CD4-positive, alpha-beta T cell treated with Interleukin-6 at 100 ng/mL for 8 hours (primary cell): ENCODE data around the gene NCAM2.

ENCODE experiments used
- DNase-seq: peaks from one replicate; pipeline ENCODE4 v3.0.0-alpha.2; 2020; ENCODE audit warnings: mixed read lengths, low spot score

The NCAM2 gene

GRCh38 chr21:20997636-20998455 is at the start of gene NCAM2:
Gene NCAM2 (plus strand): TSS chr21:20998409.
- DNase-seq: peak; percentile 40

- no peak for DNase-seq
Measured at GRCh38 chr21:20949884-20950283, 48.3 kb upstream of the NCAM2 start.

- DNase-seq: no peak
Measured at GRCh38 chr21:20965816-20966215, 32.4 kb upstream of the NCAM2 start.

GRCh38 chr21:20968391-20968790 is 29.8 kb upstream of the NCAM2 start:
- DNase-seq: no peak

- no peak for DNase-seq
Measured at GRCh38 chr21:20970691-20971090, 27.5 kb upstream of the NCAM2 start.

- no peak for DNase-seq
Measured at GRCh38 chr21:20971296-20971921, 26.8 kb upstream of the NCAM2 start.

- no peak for DNase-seq
Measured at GRCh38 chr21:20994790-20995189, 3.4 kb upstream of the NCAM2 start.

GRCh38 chr21:20996421-20997310 is 1.5 kb upstream of the NCAM2 start:
- DNase-seq: no peak

GRCh38 chr21:20997311-20997635 is 936 bp upstream of the NCAM2 start:
- DNase-seq: no peak

GRCh38 chr21:20998456-20998789 is 214 bp downstream of the NCAM2 start:
- DNase-seq: no peak

GRCh38 chr21:20998886-20999285 is 677 bp downstream of the NCAM2 start:
- no peak for DNase-seq

GRCh38 chr21:20999659-21000058 is 1.4 kb downstream of the NCAM2 start:
- no peak for DNase-seq

GRCh38 chr21:21000591-21001175 is 2.5 kb downstream of the NCAM2 start:
- no peak for DNase-seq

GRCh38 chr21:21001591-21002100 is 3.4 kb downstream of the NCAM2 start:
- DNase-seq: no peak

- DNase-seq: no peak
Measured at GRCh38 chr21:21002153-21002552, 3.9 kb downstream of the NCAM2 start.

- DNase-seq: no peak
Measured at GRCh38 chr21:21003701-21004100, 5.5 kb downstream of the NCAM2 start.

- DNase-seq: no peak
Measured at GRCh38 chr21:21007606-21008005, 9.4 kb downstream of the NCAM2 start.

- no peak for DNase-seq
Measured at GRCh38 chr21:21010228-21010627, 12.0 kb downstream of the NCAM2 start.

GRCh38 chr21:21010698-21011097 is 12.5 kb downstream of the NCAM2 start:
- DNase-seq: no peak

GRCh38 chr21:21018821-21019220 is 20.6 kb downstream of the NCAM2 start:
- no peak for DNase-seq

- no peak for DNase-seq
Measured at GRCh38 chr21:21019681-21020080, 21.5 kb downstream of the NCAM2 start.

- no peak for DNase-seq
Measured at GRCh38 chr21:21025742-21026141, 27.5 kb downstream of the NCAM2 start.
